Astrocyte of the spinal cord (primary cell): ENCODE results near the gene EPHB2.
"Not testable (repeated sequence)": the region's sequence is repeated elsewhere in the genome, so short reads cannot be mapped to it uniquely, and the experiment has no call there.

Experiments used
- DNase-seq: peaks from one replicate; pipeline ENCODE4 v3.0.0; 2011; ENCODE audit warnings: low read depth, low spot score
- H3K4me3 ChIP-seq: 2 replicates; pipeline ENCODE4 v1.5.1; 2011; ENCODE audit warnings: low read depth, mild to moderate bottlenecking, low read length, moderate library complexity
- CTCF ChIP-seq: IDR thresholded peaks from 2 replicates; pipeline ENCODE4 v1.5.1; 2012; ENCODE audit warnings: low read depth, mild to moderate bottlenecking, low read length, inconsistent platforms
- in situ Hi-C: cut with HindIII; loops from 2 replicates; pipeline ENCODE4 v1.10.0; 2017; ENCODE audit warnings: low sequenced_read_pairs

The EPHB2 gene

GRCh38 chr1:22836850-22837249 is 126.2 kb downstream of the EPHB2 start:
- TF ChIP-seq CTCF: no peak
- in situ Hi-C loops: no loop called here
- DNase-seq: no peak
- H3K4me3 ChIP-seq: no peak overlapping the region

- H3K4me3 ChIP-seq: no peak overlapping the region
- TF ChIP-seq CTCF: no peak
- in situ Hi-C loops: no loop called here
- no peak for DNase-seq
Measured at GRCh38 chr1:22837332-22837731, 126.7 kb downstream of the EPHB2 start.

GRCh38 chr1:22838965-22839364 is 128.3 kb downstream of the EPHB2 start:
- no peak for DNase-seq
- H3K4me3 ChIP-seq: no peak overlapping the region
- TF ChIP-seq CTCF: no peak
- in situ Hi-C loops: no loop called here

GRCh38 chr1:22839806-22840205 is 129.2 kb downstream of the EPHB2 start:
- in situ Hi-C loops: no loop called here
- no peak for TF ChIP-seq CTCF
- no peak for DNase-seq
- H3K4me3 ChIP-seq: no peak overlapping the region

- in situ Hi-C loops: no loop called here
- no peak for DNase-seq
- TF ChIP-seq CTCF: no peak
- no peak overlapping the region for H3K4me3 ChIP-seq
Measured at GRCh38 chr1:22841142-22841541, 130.5 kb downstream of the EPHB2 start.

GRCh38 chr1:22841860-22842281 is 131.2 kb downstream of the EPHB2 start:
- no peak for TF ChIP-seq CTCF

GRCh38 chr1:22843441-22844183 is 133.0 kb downstream of the EPHB2 start:
- DNase-seq, in situ Hi-C loops, H3K4me3 ChIP-seq: not testable (repeated sequence)

More at GRCh38 chr1:22841860-22842281, 131.2 kb downstream of the EPHB2 start:
- DNase-seq: no peak
- no peak overlapping the region for H3K4me3 ChIP-seq
- in situ Hi-C loops: no loop called here
